ENCODE measurements around the gene DNAJB14.

The DNAJB14 gene

GRCh38 chr4:99965674-99966350 is 19.4 kb upstream of the DNAJB14 start:
- Histone ChIP-seq H3K27ac (ENCODE audit: low read length) (peak overlapping the region; percentile 93), H2AFZ (ENCODE audit: low read depth, low read length) (peak overlapping the region; percentile 69), H4K20me1 (ENCODE audit: insufficient read depth, low read length) (no peaks in the 10 kb centered on the region), H3K4me2 (ENCODE audit: insufficient read depth, low read length) (peak overlapping the region; percentile 54), H3K36me3 (ENCODE audit: insufficient read depth, low read length) (no peaks in the 10 kb centered on the region), H3K27me3 (ENCODE audit: insufficient read depth, low read length, poor library complexity) (no peaks in the 10 kb centered on the region), H3K4me3 (ENCODE audit: low read depth in 1 of 2, low read length in 2 of 2) (peak overlapping the region in 1 of 2 experiments; percentile 36; a peak in 1 of 4 replicates), H3K9ac (ENCODE audit: low read depth, low read length) (peak overlapping the region; percentile 50), H3K9me3 (ENCODE audit: insufficient read depth, low read length, severe bottlenecking) (no peaks in the 10 kb centered on the region), H3K79me2 (ENCODE audit: insufficient read depth, low read length) (no peaks in the 10 kb centered on the region), H3K4me1 (ENCODE audit: insufficient read depth, low read length) (peaks cover 32% of the 10 kb centered on the region)
- DNase-seq = no peak
- TF ChIP-seq EZH2 (IDR thresholded peaks at IDR 0.05; ENCODE audit: borderline replicate concordance, low read depth, low read length, severe bottlenecking) = no peak
- TF ChIP-seq CTCF (IDR thresholded peaks at IDR 0.05; ENCODE audit: borderline replicate concordance, extremely low read depth, low read length, poor library complexity, severe bottlenecking) = no peak
- peak; percentile 91 for ATAC-seq (ENCODE audit: insufficient read depth, low read depth)

- Histone ChIP-seq H3K4me3 (ENCODE audit: low read depth in 1 of 2, low read length in 2 of 2) (peak overlapping the region in 1 of 2 experiments; percentile 36; a peak in 1 of 4 replicates), H3K27ac (ENCODE audit: low read length) (peak overlapping the region; percentile 93), H3K9ac (ENCODE audit: low read depth, low read length) (peak overlapping the region; percentile 50), H3K79me2 (ENCODE audit: insufficient read depth, low read length) (no peaks in the 10 kb centered on the region), H3K4me1 (ENCODE audit: insufficient read depth, low read length) (peaks cover 37% of the 10 kb centered on the region), H4K20me1 (ENCODE audit: insufficient read depth, low read length) (no peaks in the 10 kb centered on the region), H3K27me3 (ENCODE audit: insufficient read depth, low read length, poor library complexity) (no peaks in the 10 kb centered on the region), H2AFZ (ENCODE audit: low read depth, low read length) (peak overlapping the region; percentile 71), H3K9me3 (ENCODE audit: insufficient read depth, low read length, severe bottlenecking) (no peaks in the 10 kb centered on the region), H3K36me3 (ENCODE audit: insufficient read depth, low read length) (no peaks in the 10 kb centered on the region), H3K4me2 (ENCODE audit: insufficient read depth, low read length) (peak overlapping the region; percentile 54)
- DNase-seq (no peak), ATAC-seq (ENCODE audit: insufficient read depth, low read depth) (no peak)
- TF ChIP-seq CTCF (IDR thresholded peaks at IDR 0.05; ENCODE audit: borderline replicate concordance, extremely low read depth, low read length, poor library complexity, severe bottlenecking) (no peak), EZH2 (IDR thresholded peaks at IDR 0.05; ENCODE audit: borderline replicate concordance, low read depth, low read length, severe bottlenecking) (no peak)
Measured at GRCh38 chr4:99965173-99965572, 18.8 kb upstream of the DNAJB14 start.

- Histone ChIP-seq H3K9ac (ENCODE audit: low read depth, low read length) (no peak overlapping the region), H3K4me1 (ENCODE audit: insufficient read depth, low read length) (peaks cover 33% of the 10 kb centered on the region), H4K20me1 (ENCODE audit: insufficient read depth, low read length) (no peaks in the 10 kb centered on the region), H3K79me2 (ENCODE audit: insufficient read depth, low read length) (no peaks in the 10 kb centered on the region), H3K4me3 (ENCODE audit: low read depth in 1 of 2, low read length in 2 of 2) (no peak overlapping the region), H2AFZ (ENCODE audit: low read depth, low read length) (no peak overlapping the region), H3K27ac (ENCODE audit: low read length) (no peak overlapping the region), H3K9me3 (ENCODE audit: insufficient read depth, low read length, severe bottlenecking) (no peaks in the 10 kb centered on the region), H3K4me2 (ENCODE audit: insufficient read depth, low read length) (no peak overlapping the region), H3K27me3 (ENCODE audit: insufficient read depth, low read length, poor library complexity) (no peaks in the 10 kb centered on the region), H3K36me3 (ENCODE audit: insufficient read depth, low read length) (no peaks in the 10 kb centered on the region)
- DNase-seq = no peak
- TF ChIP-seq EZH2 (IDR thresholded peaks at IDR 0.05; ENCODE audit: borderline replicate concordance, low read depth, low read length, severe bottlenecking) (no peak), CTCF (IDR thresholded peaks at IDR 0.05; ENCODE audit: borderline replicate concordance, extremely low read depth, low read length, poor library complexity, severe bottlenecking) (no peak)
- no peak for ATAC-seq (ENCODE audit: insufficient read depth, low read depth)
Measured at GRCh38 chr4:99961711-99962110, 15.3 kb upstream of the DNAJB14 start.
